GM12873 (cell line): ENCODE results near the gene EEFSEC.

ENCODE experiments used
- CTCF ChIP-seq: IDR thresholded peaks from 2 replicates; pipeline ENCODE4 v1.5.1; 2012; ENCODE audit warnings: low read depth, mild to moderate bottlenecking, moderate library complexity, low read length, control low read depth; ENCODE audit not compliant: insufficient read depth; ENCODE audit errors: missing control alignments

Gene EEFSEC

DNA sequence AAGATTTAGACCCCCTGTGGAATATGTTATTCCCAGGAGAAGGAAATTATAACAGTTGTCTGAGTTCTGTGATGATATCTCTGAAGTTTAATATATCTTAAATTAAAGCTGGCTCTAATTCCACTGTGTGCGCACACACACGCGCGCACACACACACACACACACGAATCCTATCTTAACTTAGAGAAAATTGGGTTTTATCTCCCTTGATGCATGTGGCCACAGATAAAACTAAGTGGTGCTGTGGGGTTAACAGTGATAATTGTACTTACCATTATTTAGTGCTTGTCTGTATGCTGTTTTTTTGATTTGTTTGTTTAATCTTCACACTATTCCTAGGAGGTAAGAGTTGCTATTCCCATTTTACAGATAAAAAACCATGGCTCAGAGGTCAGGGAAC is 7.4 kb downstream of the EEFSEC start:
- no peak for TF ChIP-seq CTCF

GRCh38 chr3:128163432-128163831 is 10.2 kb downstream of the EEFSEC start:
- TF ChIP-seq CTCF = no peak

- TF ChIP-seq CTCF = no peak
These were observed 13.7 kb downstream of the EEFSEC start for GRCh38 chr3:128166971-128167453.

GRCh38 chr3:128167646-128167972 is 14.3 kb downstream of the EEFSEC start:
- TF ChIP-seq CTCF = no peak

DNA sequence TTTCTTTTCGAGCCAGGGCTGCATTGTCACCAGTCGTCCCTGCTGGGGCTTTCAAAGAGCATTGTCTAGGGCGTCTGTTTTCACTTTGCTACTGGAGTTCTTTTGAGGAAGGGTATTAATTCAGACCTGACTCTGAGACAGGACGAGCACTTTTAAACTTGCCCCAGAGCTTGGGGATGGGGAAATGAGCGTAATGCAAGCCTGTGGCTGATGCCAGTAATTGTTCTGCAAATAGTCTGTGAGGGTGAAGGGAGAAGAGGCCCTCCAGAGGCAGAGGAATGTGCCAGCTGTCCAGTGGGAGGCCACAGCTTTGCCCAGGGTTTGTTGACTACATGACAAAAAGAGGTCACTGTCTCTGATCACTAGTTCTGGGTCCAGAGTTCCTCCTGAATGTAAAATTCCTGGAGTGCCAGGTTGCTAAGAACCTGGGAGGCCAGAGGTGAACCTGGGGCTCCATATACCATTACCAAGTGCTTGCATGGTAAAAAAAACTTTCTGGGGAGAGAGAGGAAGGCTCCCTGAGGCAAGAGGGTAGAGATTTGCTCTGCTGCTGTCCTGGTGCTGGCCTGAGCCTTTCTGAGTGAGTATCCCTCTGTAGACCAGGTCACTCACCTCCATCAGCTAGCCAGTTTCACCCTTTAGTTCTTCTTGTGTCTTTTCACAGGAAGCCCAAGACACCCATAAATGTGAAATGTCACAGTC is 14.8 kb downstream of the EEFSEC start:
- TF ChIP-seq CTCF = no peak

- TF ChIP-seq CTCF = no peak
These were observed 15.6 kb downstream of the EEFSEC start for GRCh38 chr3:128168836-128169235.

- TF ChIP-seq CTCF = no peak
These were observed 17.7 kb downstream of the EEFSEC start for GRCh38 chr3:128170866-128171516.
